22Rv1 (cell line): ENCODE results near the gene EAF1.

ENCODE experiments used
- H3K27ac ChIP-seq: fragments of 450-650 bp; 2 replicates; pipeline ENCODE4 v1.5.1; 2017
- ZFX ChIP-seq: fragments of 450-650 bp; IDR thresholded peaks from 2 replicates; pipeline ENCODE4 v1.6.1; 2017; ENCODE audit warnings: antibody characterized with exemption, borderline replicate concordance
- TF ChIP-seq, protein P1 (sequence below): fragments of 450-650 bp; IDR thresholded peaks from 2 replicates; pipeline ENCODE4 v1.5.1; 2017; ENCODE audit warnings: mild to moderate bottlenecking

EAF1 gene

GRCh38 chr3:15486020-15486419 lies 58.6 kb downstream of the EAF1 start:
- TF ChIP-seq, protein P1, sequence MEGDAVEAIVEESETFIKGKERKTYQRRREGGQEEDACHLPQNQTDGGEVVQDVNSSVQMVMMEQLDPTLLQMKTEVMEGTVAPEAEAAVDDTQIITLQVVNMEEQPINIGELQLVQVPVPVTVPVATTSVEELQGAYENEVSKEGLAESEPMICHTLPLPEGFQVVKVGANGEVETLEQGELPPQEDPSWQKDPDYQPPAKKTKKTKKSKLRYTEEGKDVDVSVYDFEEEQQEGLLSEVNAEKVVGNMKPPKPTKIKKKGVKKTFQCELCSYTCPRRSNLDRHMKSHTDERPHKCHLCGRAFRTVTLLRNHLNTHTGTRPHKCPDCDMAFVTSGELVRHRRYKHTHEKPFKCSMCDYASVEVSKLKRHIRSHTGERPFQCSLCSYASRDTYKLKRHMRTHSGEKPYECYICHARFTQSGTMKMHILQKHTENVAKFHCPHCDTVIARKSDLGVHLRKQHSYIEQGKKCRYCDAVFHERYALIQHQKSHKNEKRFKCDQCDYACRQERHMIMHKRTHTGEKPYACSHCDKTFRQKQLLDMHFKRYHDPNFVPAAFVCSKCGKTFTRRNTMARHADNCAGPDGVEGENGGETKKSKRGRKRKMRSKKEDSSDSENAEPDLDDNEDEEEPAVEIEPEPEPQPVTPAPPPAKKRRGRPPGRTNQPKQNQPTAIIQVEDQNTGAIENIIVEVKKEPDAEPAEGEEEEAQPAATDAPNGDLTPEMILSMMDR, result no peak
- no peak for TF ChIP-seq ZFX
- no peak overlapping the region for H3K27ac ChIP-seq

DNA sequence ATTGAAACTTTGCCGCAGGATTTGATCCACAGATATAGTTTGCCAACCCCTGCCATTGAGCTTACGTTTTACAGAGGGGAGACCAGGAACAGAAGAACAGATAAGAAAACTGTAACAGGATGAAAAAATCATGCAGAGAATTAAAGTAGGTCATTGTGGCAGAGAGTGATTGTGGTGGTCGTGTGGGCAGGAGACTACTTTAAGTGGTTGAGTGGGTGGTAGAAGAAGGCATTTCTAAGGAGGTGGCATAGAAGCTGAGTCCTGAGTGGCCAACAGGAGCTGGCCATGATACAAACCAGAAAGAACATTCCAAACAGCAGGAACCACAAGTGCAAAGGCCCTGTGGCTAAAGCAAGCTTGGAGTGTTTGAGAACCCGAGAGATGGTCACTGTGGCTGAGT lies 59.6 kb downstream of the EAF1 start:
- TF ChIP-seq, protein P1, result no peak
- TF ChIP-seq ZFX, result no peak
- no peak overlapping the region for H3K27ac ChIP-seq

GRCh38 chr3:15488002-15488401 lies 60.6 kb downstream of the EAF1 start:
- no peak overlapping the region for H3K27ac ChIP-seq
- TF ChIP-seq ZFX, result no peak
- TF ChIP-seq, protein P1, result no peak

DNA sequence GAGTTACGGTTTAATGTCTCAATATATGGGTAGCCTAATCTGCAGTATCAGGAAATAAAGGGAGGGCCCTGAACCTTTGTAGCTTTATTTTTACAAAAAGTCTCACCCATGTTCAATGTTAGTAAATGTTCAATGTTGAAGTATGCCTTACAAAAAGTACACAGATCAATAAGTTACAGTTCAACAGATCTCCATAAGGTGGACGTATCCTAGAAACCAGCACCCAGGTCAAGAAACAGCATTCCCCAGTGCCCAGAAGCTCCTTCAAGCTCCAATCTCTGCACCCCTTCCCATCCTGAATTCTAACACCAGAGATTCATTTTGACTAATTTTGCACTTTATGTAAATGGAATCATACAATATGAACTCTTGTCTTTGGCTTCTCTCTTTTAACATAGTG lies 62.8 kb downstream of the EAF1 start:
- H3K27ac ChIP-seq, result no peak overlapping the region
- TF ChIP-seq, protein P1, result no peak
- no peak for TF ChIP-seq ZFX

- H3K27ac ChIP-seq, result no peak overlapping the region
- no peak for TF ChIP-seq ZFX
- TF ChIP-seq, protein P1, result no peak
These were observed 63.7 kb downstream of the EAF1 start for GRCh38 chr3:15491143-15491542.
